HepG2 (cell line): ENCODE results near the gene GALNT15. TPM values are rescaled to one million over a fixed set of nuclear protein-coding genes. Genes with fewer than 3 reads are reported as not detected.
A peak's percentile ranks its signal among the peaks of the same experiment; 100 is the strongest.

ENCODE experiments used
- AGO1 ChIP-seq: fragments of 200-400 bp; formaldehyde crosslinking; IDR thresholded peaks from 2 replicates; pipeline ENCODE4 v1.6.1; 2017; ENCODE audit warnings: mild to moderate bottlenecking, low read depth, low read length, moderate library complexity; ENCODE audit not compliant: poor library complexity, severe bottlenecking
- HMGA1 ChIP-seq: sonication (generic); formaldehyde crosslinking; conservative IDR thresholded peaks from 2 replicates; pipeline ENCODE4 v1.4.0; 2020; ENCODE audit warnings: missing genetic modification reagents
- HNF4G ChIP-seq, 2 experiments: sonication (generic) in 1 of 2; formaldehyde crosslinking in 1 of 2; IDR thresholded peaks; 2 replicates each; pipeline versions ENCODE4 v1.4.0 to v1.6.1; 2011 to 2020; ENCODE audit warnings: borderline replicate concordance in 2 of 2, low read depth in 2 of 2, mild to moderate bottlenecking in 2 of 2, low read length in 1 of 2, missing genetic modification reagents in 1 of 2, moderate library complexity in 1 of 2
- MEIS1 ChIP-seq: sonication (generic); formaldehyde crosslinking; IDR thresholded peaks from 2 replicates; pipeline ENCODE4 v1.9.0; 2021; ENCODE audit warnings: mild to moderate bottlenecking, missing genetic modification reagents, moderate library complexity, borderline replicate concordance
- MTA3 ChIP-seq: sonication (generic); formaldehyde crosslinking; IDR thresholded peaks from 2 replicates; pipeline ENCODE4 v1.4.0; 2020; ENCODE audit warnings: missing genetic modification reagents
- NFYB ChIP-seq: sonication (generic); formaldehyde crosslinking; IDR thresholded peaks from 2 replicates; pipeline ENCODE4 v1.4.0; 2020; ENCODE audit warnings: missing genetic modification reagents
- PHF8 ChIP-seq: sonication (generic); formaldehyde crosslinking; IDR thresholded peaks from 2 replicates; pipeline ENCODE4 v1.5.0; 2020; ENCODE audit warnings: missing genetic modification reagents
- RARG ChIP-seq: sonication (generic); formaldehyde crosslinking; IDR thresholded peaks from 2 replicates; pipeline ENCODE4 v1.4.0; 2020; ENCODE audit warnings: low read depth, mild to moderate bottlenecking, missing genetic modification reagents
- SATB2 ChIP-seq: sonication (generic); formaldehyde crosslinking; IDR thresholded peaks from 2 replicates; pipeline ENCODE4 v1.5.0; 2020; ENCODE audit warnings: missing genetic modification reagents
- SKI ChIP-seq: fragments of 450-650 bp; IDR thresholded peaks from one replicate; pipeline ENCODE4 v1.6.1; 2018; ENCODE audit warnings: mild to moderate bottlenecking; ENCODE audit not compliant: partially characterized antibody
- SMAD9 ChIP-seq: sonication (generic); formaldehyde crosslinking; IDR thresholded peaks from 2 replicates; pipeline ENCODE4 v1.5.1; 2020; ENCODE audit warnings: mild to moderate bottlenecking, missing genetic modification reagents
- SP5 ChIP-seq: IDR thresholded peaks from 2 replicates; pipeline ENCODE4 v1.6.1; 2016; ENCODE audit warnings: low read depth, borderline replicate concordance
- ZNF33A ChIP-seq: sonication (generic); formaldehyde crosslinking; IDR thresholded peaks from 2 replicates; pipeline ENCODE4 v1.5.1; 2020; ENCODE audit warnings: missing genetic modification reagents, mild to moderate bottlenecking, moderate library complexity, borderline replicate concordance
- ZNF766 ChIP-seq: sonication (generic); formaldehyde crosslinking; IDR thresholded peaks from 2 replicates; pipeline ENCODE4 v1.5.0; 2020; ENCODE audit warnings: missing genetic modification reagents, borderline replicate concordance
- polyA plus RNA-seq, 8 experiments: library from polyadenylated mRNA; depleted of rRNA in 3 of 8; stranded (reverse) in 7 of 8; unstranded in 1 of 8; fragments of >200 nt; fragmentation: Illumina TruSeq in 4 of 8; extraction: Trizol in 4 of 8; gene quantifications; 2 replicates each; pipeline versions ENCODE4 v1.2.1 to v1.2.3, GENCODE V29; 2011 to 2016; ENCODE audit warnings: low read depth in 4 of 8, missing spikeins in 1 of 8, mixed read lengths in 1 of 8; ENCODE audit not compliant: insufficient read depth in 1 of 8
- total RNA-seq, 5 experiments: library from RNA; depleted of rRNA; stranded (reverse); fragments of >200 nt; fragmentation: Illumina TruSeq; extraction: Trizol; gene quantifications; 2 replicates each; pipeline ENCODE4 v1.2.3, GENCODE V29; 2016; ENCODE audit warnings: low read depth in 1 of 5
- TF ChIP-seq, protein P1 (sequence below), 2 experiments: fragments of 450-650 bp in 1 of 2; sonication (generic) in 1 of 2; formaldehyde crosslinking in 1 of 2; IDR thresholded peaks; 2 replicates each; pipeline versions ENCODE4 v1.6.1 to v1.8.0; 2016 to 2022; ENCODE audit warnings: antibody characterized with exemption in 1 of 2, mild to moderate bottlenecking in 1 of 2, missing genetic modification reagents in 1 of 2
- TF ChIP-seq, protein P2 (sequence below): sonication (generic); formaldehyde crosslinking; IDR thresholded peaks from 2 replicates; pipeline ENCODE4 v1.4.0; 2020; ENCODE audit warnings: missing genetic modification reagents, borderline replicate concordance

The GALNT15 gene
- total and polyA plus RNA-seq, 2 of the 13 experiments (the other 11 are each of a cell fraction or from before 2014, with no cell fraction given) = 0.02 to 0.04 TPM

DNA sequence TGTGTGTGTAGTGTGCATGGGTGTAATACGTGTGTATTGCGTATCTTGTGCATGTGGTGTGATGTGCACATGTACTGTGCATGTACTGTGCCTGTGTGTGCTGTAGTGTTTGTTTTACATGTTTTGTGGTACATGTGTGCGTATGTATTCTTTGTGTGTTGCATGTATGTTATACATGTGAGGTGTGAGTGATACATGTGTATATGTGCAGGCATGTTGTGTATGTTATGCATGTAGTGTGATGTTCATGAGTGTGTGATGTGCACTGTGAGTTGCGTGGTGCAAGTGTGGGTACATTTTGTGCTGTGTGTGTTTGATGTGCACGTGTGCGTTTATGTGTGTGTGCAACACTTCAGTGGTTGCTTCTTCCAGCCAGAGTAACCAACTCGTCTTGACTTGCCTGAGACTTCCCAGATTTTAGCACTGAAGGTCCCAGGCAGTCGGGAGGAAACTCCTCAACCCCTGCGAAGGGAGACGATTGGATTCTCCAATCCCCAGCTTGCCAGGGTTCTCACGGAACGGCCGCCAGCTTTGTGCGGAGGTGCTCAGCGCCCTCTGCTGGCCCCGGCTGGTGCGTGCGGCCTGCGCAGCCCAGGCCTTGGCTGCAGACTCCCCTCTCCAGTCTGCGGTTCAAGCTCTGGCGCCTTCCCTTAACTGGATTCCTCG, 3.6 kb downstream of the GALNT15 start (continued):
- TF ChIP-seq, protein P1, sequence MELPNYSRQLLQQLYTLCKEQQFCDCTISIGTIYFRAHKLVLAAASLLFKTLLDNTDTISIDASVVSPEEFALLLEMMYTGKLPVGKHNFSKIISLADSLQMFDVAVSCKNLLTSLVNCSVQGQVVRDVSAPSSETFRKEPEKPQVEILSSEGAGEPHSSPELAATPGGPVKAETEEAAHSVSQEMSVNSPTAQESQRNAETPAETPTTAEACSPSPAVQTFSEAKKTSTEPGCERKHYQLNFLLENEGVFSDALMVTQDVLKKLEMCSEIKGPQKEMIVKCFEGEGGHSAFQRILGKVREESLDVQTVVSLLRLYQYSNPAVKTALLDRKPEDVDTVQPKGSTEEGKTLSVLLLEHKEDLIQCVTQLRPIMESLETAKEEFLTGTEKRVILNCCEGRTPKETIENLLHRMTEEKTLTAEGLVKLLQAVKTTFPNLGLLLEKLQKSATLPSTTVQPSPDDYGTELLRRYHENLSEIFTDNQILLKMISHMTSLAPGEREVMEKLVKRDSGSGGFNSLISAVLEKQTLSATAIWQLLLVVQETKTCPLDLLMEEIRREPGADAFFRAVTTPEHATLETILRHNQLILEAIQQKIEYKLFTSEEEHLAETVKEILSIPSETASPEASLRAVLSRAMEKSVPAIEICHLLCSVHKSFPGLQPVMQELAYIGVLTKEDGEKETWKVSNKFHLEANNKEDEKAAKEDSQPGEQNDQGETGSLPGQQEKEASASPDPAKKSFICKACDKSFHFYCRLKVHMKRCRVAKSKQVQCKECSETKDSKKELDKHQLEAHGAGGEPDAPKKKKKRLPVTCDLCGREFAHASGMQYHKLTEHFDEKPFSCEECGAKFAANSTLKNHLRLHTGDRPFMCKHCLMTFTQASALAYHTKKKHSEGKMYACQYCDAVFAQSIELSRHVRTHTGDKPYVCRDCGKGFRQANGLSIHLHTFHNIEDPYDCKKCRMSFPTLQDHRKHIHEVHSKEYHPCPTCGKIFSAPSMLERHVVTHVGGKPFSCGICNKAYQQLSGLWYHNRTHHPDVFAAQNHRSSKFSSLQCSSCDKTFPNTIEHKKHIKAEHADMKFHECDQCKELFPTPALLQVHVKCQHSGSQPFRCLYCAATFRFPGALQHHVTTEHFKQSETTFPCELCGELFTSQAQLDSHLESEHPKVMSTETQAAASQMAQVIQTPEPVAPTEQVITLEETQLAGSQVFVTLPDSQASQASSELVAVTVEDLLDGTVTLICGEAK (IDR thresholded peaks at IDR 0.05) = no peak
- TF ChIP-seq, protein P1 (CRISPR knock-in tag; IDR thresholded peaks at IDR 0.05) = no peak
- no peak for TF ChIP-seq HNF4G (IDR thresholded peaks at IDR 0.05; ENCODE audit: borderline replicate concordance, low read depth, low read length)
- no peak for TF ChIP-seq HNF4G (CRISPR knock-in tag; IDR thresholded peaks at IDR 0.05; ENCODE audit: borderline replicate concordance, low read depth)
- 0 out of 2 replicates have a peak, but pooled peaks have one; percentile 44 for TF ChIP-seq MEIS1
- no peak for TF ChIP-seq RARG (CRISPR knock-in tag)
- TF ChIP-seq SP5 = no peak
- TF ChIP-seq SATB2 = no peak
- TF ChIP-seq ZNF766 (CRISPR knock-in tag) = no peak
- no peak for TF ChIP-seq HMGA1
- no peak for TF ChIP-seq SMAD9 (CRISPR knock-in tag)
- no peak for TF ChIP-seq MTA3
- TF ChIP-seq PHF8 (CRISPR knock-in tag) = no peak
- TF ChIP-seq NFYB (CRISPR knock-in tag) = 0 out of 2 replicates have a peak, but pooled peaks have one; percentile 11
- TF ChIP-seq, protein P2, sequence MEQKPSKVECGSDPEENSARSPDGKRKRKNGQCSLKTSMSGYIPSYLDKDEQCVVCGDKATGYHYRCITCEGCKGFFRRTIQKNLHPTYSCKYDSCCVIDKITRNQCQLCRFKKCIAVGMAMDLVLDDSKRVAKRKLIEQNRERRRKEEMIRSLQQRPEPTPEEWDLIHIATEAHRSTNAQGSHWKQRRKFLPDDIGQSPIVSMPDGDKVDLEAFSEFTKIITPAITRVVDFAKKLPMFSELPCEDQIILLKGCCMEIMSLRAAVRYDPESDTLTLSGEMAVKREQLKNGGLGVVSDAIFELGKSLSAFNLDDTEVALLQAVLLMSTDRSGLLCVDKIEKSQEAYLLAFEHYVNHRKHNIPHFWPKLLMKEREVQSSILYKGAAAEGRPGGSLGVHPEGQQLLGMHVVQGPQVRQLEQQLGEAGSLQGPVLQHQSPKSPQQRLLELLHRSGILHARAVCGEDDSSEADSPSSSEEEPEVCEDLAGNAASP = no peak
- TF ChIP-seq SKI = no peak
- TF ChIP-seq ZNF33A (CRISPR knock-in tag) = no peak
- TF ChIP-seq AGO1 = no peak
